HepG2 (cell line): ENCODE data around the gene TMUB1. TPM values are rescaled to one million over a fixed set of nuclear protein-coding genes. Genes with fewer than 3 reads are reported as not detected.

ENCODE experiments used
- AGO2 ChIP-seq: fragments of 200-400 bp; formaldehyde crosslinking; optimal IDR thresholded peaks from 2 replicates; pipeline ENCODE3; 2017; ENCODE audit warnings: mild to moderate bottlenecking, low read depth, low read length, moderate library complexity
- JUNB ChIP-seq: sonication (generic); formaldehyde crosslinking; IDR thresholded peaks from 2 replicates; pipeline ENCODE4 v1.8.0; 2022; ENCODE audit warnings: missing genetic modification reagents, mild to moderate bottlenecking, borderline replicate concordance
- KDM6A ChIP-seq: IDR thresholded peaks from 2 replicates; pipeline ENCODE4 v1.6.1; 2016; ENCODE audit warnings: low read depth
- NFKBIZ ChIP-seq: IDR thresholded peaks from 2 replicates; pipeline ENCODE4 v1.6.1; 2018; ENCODE audit warnings: missing genetic modification reagents, missing compliant biosample characterization
- NFYB ChIP-seq: sonication (generic); formaldehyde crosslinking; IDR thresholded peaks from 2 replicates; pipeline ENCODE4 v1.4.0; 2020; ENCODE audit warnings: missing genetic modification reagents
- RORA ChIP-seq: sonication (generic); formaldehyde crosslinking; IDR thresholded peaks from 2 replicates; pipeline ENCODE4 v1.5.0; 2020; ENCODE audit warnings: mild to moderate bottlenecking, missing genetic modification reagents, moderate library complexity
- SMAD1 ChIP-seq: sonication (generic); formaldehyde crosslinking; IDR thresholded peaks from 2 replicates; pipeline ENCODE4 v1.4.0; 2020; ENCODE audit warnings: missing genetic modification reagents, low read depth, mild to moderate bottlenecking, borderline replicate concordance
- SMARCC2 ChIP-seq: fragments of 450-650 bp; IDR thresholded peaks from 2 replicates; pipeline ENCODE4 v1.6.1; 2017; ENCODE audit warnings: antibody characterized with exemption, mild to moderate bottlenecking
- SMYD3 ChIP-seq: sonication (generic); formaldehyde crosslinking; IDR thresholded peaks from 2 replicates; pipeline ENCODE4 v1.8.1; 2023; ENCODE audit warnings: mild to moderate bottlenecking, missing genetic modification reagents
- TOPORS ChIP-seq: sonication (generic); formaldehyde crosslinking; IDR thresholded peaks from 2 replicates; pipeline ENCODE4 v1.8.0; 2023; ENCODE audit warnings: mild to moderate bottlenecking, missing genetic modification reagents
- ZFP91 ChIP-seq: sonication (generic); formaldehyde crosslinking; IDR thresholded peaks from 2 replicates; pipeline ENCODE4 v1.9.0; 2022; ENCODE audit warnings: missing genetic modification reagents, mild to moderate bottlenecking, borderline replicate concordance
- ZMYM3 ChIP-seq: sonication (generic); formaldehyde crosslinking; IDR thresholded peaks from 2 replicates; pipeline ENCODE4 v1.5.1; 2020; ENCODE audit warnings: mild to moderate bottlenecking, missing genetic modification reagents
- ZNF446 ChIP-seq: sonication (generic); formaldehyde crosslinking; IDR thresholded peaks from 2 replicates; pipeline ENCODE4 v1.5.0; 2020; ENCODE audit warnings: mild to moderate bottlenecking, missing genetic modification reagents
- ZNF605 ChIP-seq: sonication (generic); formaldehyde crosslinking; IDR thresholded peaks from 2 replicates; pipeline ENCODE4 v1.8.0; 2022; ENCODE audit warnings: mild to moderate bottlenecking, missing genetic modification reagents
- polyA plus RNA-seq, 8 experiments: library from polyadenylated mRNA; depleted of rRNA in 3 of 8; stranded (reverse) in 7 of 8; unstranded in 1 of 8; fragments of >200 nt; fragmentation: Illumina TruSeq in 4 of 8; extraction: Trizol in 4 of 8; gene quantifications; 2 replicates each; pipeline versions ENCODE4 v1.2.1 to v1.2.3, GENCODE V29; 2011 to 2016; ENCODE audit warnings: low read depth in 4 of 8, missing spikeins in 1 of 8, mixed read lengths in 1 of 8; ENCODE audit not compliant: insufficient read depth in 1 of 8
- total RNA-seq, 5 experiments: library from RNA; depleted of rRNA; stranded (reverse); fragments of >200 nt; fragmentation: Illumina TruSeq; extraction: Trizol; gene quantifications; 2 replicates each; pipeline ENCODE4 v1.2.3, GENCODE V29; 2016; ENCODE audit warnings: low read depth in 1 of 5
- TF ChIP-seq, protein P1 (sequence below): sonication (generic); formaldehyde crosslinking; IDR thresholded peaks from 2 replicates; pipeline ENCODE4 v1.4.0; 2020; ENCODE audit warnings: mild to moderate bottlenecking, low read depth, missing genetic modification reagents
- TF ChIP-seq, protein P2 (sequence below): IDR thresholded peaks from 2 replicates; pipeline ENCODE4 v1.6.1; 2018; ENCODE audit warnings: missing genetic modification reagents
- TF ChIP-seq, protein P3 (sequence below): sonication (generic); formaldehyde crosslinking; IDR thresholded peaks from 2 replicates; pipeline ENCODE4 v1.5.0; 2020; ENCODE audit warnings: mild to moderate bottlenecking, missing genetic modification reagents
- TF ChIP-seq, protein P4 (sequence below): sonication (generic); formaldehyde crosslinking; IDR thresholded peaks from 2 replicates; pipeline ENCODE4 v1.8.0; 2022; ENCODE audit warnings: missing genetic modification reagents, mild to moderate bottlenecking, moderate library complexity, borderline replicate concordance
- TF ChIP-seq, protein P5 (sequence below): IDR thresholded peaks from 2 replicates; pipeline ENCODE4 v1.6.1; 2016; ENCODE audit warnings: low read depth, borderline replicate concordance
- TF ChIP-seq, protein P6 (sequence below): sonication (generic); formaldehyde crosslinking; IDR thresholded peaks from 2 replicates; pipeline ENCODE4 v1.5.0; 2020; ENCODE audit warnings: mild to moderate bottlenecking, missing genetic modification reagents

The TMUB1 gene
- total and polyA plus RNA-seq, 2 of the 13 experiments (the other 11 are each of a cell fraction or from before 2014, with no cell fraction given): 44.8 to 51.6 TPM

GRCh38 chr7:151060113-151060415 lies 23.2 kb downstream of the TMUB1 start (continued):
- TF ChIP-seq ZFP91 (no peak; the same call in 1 of the 2 replicates), AGO2 (peak; percentile 29), ZNF446 (no peak), SMARCC2 (no peak), TOPORS (0 out of 2 replicates have a peak, but pooled peaks have one; percentile 63), KDM6A (CRISPR knock-in tag) (no peak), SMAD1 (0 out of 2 replicates have a peak, but pooled peaks have one; percentile 72), ZNF605 (CRISPR knock-in tag) (0 out of 2 replicates have a peak, but pooled peaks have one; percentile 56), NFKBIZ (CRISPR knock-in tag) (no peak), JUNB (CRISPR knock-in tag) (no peak), RORA (CRISPR knock-in tag) (no peak), NFYB (CRISPR knock-in tag) (no peak), SMYD3 (CRISPR knock-in tag) (no peak), ZMYM3 (CRISPR knock-in tag) (no peak)
- TF ChIP-seq, protein P1, sequence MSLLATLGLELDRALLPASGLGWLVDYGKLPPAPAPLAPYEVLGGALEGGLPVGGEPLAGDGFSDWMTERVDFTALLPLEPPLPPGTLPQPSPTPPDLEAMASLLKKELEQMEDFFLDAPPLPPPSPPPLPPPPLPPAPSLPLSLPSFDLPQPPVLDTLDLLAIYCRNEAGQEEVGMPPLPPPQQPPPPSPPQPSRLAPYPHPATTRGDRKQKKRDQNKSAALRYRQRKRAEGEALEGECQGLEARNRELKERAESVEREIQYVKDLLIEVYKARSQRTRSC (CRISPR knock-in tag): no peak
- TF ChIP-seq, protein P2, sequence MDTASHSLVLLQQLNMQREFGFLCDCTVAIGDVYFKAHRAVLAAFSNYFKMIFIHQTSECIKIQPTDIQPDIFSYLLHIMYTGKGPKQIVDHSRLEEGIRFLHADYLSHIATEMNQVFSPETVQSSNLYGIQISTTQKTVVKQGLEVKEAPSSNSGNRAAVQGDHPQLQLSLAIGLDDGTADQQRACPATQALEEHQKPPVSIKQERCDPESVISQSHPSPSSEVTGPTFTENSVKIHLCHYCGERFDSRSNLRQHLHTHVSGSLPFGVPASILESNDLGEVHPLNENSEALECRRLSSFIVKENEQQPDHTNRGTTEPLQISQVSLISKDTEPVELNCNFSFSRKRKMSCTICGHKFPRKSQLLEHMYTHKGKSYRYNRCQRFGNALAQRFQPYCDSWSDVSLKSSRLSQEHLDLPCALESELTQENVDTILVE (CRISPR knock-in tag): no peak
- TF ChIP-seq, protein P3, sequence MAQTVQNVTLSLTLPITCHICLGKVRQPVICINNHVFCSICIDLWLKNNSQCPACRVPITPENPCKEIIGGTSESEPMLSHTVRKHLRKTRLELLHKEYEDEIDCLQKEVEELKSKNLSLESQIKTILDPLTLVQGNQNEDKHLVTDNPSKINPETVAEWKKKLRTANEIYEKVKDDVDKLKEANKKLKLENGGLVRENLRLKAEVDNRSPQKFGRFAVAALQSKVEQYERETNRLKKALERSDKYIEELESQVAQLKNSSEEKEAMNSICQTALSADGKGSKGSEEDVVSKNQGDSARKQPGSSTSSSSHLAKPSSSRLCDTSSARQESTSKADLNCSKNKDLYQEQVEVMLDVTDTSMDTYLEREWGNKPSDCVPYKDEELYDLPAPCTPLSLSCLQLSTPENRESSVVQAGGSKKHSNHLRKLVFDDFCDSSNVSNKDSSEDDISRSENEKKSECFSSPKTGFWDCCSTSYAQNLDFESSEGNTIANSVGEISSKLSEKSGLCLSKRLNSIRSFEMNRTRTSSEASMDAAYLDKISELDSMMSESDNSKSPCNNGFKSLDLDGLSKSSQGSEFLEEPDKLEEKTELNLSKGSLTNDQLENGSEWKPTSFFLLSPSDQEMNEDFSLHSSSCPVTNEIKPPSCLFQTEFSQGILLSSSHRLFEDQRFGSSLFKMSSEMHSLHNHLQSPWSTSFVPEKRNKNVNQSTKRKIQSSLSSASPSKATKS (CRISPR knock-in tag): no peak
- TF ChIP-seq, protein P4, sequence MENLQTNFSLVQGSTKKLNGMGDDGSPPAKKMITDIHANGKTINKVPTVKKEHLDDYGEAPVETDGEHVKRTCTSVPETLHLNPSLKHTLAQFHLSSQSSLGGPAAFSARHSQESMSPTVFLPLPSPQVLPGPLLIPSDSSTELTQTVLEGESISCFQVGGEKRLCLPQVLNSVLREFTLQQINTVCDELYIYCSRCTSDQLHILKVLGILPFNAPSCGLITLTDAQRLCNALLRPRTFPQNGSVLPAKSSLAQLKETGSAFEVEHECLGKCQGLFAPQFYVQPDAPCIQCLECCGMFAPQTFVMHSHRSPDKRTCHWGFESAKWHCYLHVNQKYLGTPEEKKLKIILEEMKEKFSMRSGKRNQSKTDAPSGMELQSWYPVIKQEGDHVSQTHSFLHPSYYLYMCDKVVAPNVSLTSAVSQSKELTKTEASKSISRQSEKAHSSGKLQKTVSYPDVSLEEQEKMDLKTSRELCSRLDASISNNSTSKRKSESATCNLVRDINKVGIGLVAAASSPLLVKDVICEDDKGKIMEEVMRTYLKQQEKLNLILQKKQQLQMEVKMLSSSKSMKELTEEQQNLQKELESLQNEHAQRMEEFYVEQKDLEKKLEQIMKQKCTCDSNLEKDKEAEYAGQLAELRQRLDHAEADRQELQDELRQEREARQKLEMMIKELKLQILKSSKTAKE (CRISPR knock-in tag): 0 out of 2 replicates have a peak, but pooled peaks have one; percentile 26
- TF ChIP-seq, protein P5, sequence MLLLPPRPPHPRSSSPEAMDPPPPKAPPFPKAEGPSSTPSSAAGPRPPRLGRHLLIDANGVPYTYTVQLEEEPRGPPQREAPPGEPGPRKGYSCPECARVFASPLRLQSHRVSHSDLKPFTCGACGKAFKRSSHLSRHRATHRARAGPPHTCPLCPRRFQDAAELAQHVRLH: no peak
- TF ChIP-seq, protein P6, sequence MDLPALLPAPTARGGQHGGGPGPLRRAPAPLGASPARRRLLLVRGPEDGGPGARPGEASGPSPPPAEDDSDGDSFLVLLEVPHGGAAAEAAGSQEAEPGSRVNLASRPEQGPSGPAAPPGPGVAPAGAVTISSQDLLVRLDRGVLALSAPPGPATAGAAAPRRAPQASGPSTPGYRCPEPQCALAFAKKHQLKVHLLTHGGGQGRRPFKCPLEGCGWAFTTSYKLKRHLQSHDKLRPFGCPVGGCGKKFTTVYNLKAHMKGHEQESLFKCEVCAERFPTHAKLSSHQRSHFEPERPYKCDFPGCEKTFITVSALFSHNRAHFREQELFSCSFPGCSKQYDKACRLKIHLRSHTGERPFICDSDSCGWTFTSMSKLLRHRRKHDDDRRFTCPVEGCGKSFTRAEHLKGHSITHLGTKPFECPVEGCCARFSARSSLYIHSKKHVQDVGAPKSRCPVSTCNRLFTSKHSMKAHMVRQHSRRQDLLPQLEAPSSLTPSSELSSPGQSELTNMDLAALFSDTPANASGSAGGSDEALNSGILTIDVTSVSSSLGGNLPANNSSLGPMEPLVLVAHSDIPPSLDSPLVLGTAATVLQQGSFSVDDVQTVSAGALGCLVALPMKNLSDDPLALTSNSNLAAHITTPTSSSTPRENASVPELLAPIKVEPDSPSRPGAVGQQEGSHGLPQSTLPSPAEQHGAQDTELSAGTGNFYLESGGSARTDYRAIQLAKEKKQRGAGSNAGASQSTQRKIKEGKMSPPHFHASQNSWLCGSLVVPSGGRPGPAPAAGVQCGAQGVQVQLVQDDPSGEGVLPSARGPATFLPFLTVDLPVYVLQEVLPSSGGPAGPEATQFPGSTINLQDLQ (CRISPR knock-in tag): no peak
